Measurements from ENCODE around the gene PCDHGA2. TPM values are rescaled to one million over a fixed set of nuclear protein-coding genes. Genes with fewer than 3 reads are reported as not detected.

The PCDHGA2 gene
- total RNA-seq (2022; extraction: Qiagen RNA extraction; ENCODE audit: low read depth) = 0.38 to 0.87 TPM (median 0.47 TPM) in 5 replicates

DNA sequence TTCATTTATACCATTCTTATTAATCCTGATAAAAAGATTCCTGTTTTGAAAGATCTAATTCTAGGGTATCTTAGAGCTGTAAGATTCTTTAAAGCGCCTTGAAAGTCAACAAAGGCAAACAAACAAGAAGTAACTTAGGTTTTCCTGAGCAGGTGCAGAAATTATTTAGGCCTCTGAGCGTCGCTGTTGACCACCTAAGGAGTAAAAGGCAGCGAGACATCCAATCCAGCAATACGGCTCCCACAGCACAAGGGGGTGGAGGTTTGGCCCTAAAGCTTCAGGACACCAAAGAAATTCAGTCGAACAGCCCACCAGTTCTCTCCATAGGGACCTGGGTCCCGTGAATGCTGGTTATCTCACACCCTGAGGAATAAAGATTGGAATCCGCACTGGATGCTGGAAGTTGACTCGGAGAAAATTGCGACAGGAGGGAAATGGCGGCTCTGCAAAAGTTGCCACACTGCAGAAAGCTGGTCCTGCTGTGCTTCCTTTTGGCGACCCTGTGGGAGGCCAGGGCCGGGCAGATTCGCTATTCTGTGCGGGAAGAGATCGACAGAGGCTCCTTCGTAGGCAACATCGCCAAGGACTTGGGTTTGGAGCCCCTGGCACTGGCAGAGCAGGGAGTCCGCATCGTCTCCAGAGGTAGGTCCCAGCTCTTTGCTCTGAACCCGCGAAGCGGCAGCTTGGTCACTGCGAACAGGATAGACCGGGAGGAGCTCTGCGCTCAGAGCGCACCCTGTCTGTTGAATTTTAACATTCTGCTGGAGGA is at the start of gene PCDHGA2:
Gene PCDHGA2 (plus strand): TSS at position 223 of the 769 bp plus-strand sequence.

DNA sequence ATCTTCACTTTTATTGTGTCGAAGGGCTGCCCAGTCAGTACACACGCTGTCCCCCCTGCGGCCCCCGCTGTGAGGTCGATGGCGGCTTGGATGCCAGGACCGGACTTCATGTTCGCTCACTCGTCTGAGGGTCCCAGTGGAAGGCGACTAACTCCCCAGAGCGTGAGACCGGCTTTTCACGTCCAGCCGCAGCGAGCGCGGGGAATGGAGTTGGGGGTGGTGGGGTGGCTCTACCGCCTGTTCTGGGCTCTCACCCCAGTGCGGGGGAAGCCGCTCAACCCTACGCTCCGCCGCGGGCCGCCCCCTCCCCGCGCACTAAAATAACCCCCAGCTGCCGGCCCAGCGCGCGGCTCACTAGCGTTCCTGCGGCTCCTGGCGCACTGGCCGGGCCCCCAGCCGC is 34.8 kb upstream of the PCDHGA2 start, which contains the start of gene SLC25A2:
Gene SLC25A2 (minus strand): TSS at position 294 of the 400 bp plus-strand sequence. CDS start 184 bp downstream, at position 110.

DNA sequence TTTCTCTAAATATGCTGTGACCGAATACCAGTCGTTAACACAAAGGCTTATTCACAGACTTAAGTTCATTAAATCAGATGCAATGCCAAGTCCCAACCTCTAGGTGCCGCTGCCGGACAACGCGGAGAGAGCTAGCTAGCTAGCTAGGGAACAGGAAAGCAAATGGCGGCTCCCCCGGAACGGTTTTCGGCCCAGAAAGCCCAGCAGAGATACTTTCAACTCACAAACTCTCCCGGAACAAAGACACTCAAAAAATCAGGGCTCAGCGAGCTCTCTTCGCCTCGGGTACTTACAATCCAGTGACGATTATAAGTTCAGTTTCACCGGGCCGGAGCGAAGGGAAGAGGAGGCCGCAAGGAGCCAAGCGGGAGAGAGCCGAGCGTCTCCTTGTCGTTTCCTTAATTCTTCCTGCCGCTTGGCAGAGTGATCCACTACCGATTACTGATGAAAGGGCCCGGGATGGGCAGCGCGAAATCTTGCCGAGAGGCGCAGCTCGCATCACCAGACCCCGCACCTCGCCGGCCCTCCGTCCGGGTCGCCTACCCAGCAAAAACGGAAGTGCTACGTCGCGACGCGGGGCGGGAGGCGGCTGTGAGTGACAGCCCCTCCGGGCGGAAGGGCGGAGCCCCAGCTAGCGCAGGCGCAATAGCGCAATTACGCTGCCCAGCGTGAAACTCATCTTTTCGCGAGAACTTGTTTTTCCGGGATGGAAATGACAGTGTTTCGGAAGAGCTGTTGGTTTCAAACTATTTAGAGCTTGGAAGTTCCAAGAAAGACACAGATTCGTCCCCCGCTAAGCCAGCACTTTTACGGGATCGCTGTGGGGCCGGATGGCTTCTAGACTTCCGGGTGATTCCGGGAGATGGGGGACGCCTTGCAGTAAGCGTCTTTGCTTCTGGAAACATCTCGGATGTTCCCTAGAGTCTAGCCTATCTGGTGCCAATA is 18.1 kb upstream of the PCDHGA2 start, which contains the start of gene TAF7:
Gene TAF7 (minus strand): TSS at position 560 of the 945 bp plus-strand sequence. CDS start 740 bp downstream, outside the sequence.

DNA sequence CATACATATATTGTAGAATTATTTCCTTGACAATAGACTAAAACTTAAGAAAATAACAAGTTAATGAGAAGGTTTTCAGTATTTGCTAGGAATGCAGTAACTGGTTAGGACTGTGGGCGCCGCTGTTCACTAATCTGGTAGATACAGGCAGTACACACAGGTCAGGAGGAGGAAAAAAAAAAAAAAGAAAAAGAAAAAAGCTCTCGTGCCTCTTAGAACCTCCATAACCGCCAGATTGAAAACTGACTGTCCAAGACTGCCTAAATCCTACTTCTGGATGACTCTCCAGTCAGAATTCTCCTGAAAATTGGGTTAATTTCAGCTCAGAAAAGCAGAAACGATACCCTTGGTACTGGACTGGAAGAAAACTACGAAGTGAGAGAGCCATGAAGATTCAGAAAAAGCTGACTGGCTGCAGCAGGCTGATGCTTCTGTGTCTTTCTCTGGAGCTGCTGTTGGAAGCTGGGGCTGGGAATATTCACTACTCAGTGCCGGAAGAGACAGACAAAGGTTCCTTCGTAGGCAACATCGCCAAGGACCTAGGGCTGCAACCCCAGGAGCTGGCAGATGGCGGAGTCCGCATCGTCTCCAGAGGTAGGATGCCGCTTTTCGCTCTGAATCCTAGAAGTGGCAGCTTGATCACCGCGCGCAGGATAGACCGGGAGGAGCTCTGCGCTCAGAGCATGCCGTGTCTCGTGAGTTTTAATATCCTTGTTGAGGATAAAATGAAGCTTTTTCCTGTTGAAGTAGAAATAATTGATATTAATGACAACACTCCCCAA is 8.1 kb upstream of the PCDHGA2 start, which contains the start of gene PCDHGA1:
Gene PCDHGA1 (plus strand): TSS at position 216 of the 782 bp plus-strand sequence.

DNA sequence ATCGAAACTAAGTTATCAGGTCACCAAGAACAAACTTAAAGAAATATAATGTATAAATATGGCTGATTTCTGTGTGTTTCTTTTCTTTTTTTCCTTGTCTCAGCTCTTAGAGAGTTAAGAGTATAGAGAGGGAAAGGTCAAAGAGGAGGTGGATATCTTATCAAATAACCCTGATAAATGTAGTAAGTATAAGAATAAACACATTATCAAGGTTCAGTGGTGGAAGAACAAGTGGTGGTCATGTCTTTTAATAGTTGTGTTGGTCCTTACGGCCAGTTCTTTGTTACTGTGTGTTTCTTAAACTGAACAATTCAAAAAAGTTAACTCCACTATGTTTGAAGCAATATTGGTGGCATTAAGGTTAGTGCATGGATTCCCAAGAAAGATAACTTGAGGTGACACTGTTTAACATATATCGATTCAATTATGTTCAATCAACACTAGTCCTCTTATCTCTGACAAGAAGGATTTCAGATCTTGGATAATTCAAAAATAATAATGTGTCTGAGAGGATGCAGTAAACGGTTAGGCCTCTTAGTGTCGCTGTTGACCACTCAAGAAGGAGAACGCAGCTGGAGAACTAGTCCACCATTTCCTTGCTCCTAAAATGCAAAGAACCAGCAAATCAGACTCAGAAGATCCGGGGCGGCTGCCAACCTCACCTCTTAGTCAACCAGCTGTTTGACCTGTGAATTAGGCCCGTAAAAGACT is 4.8 kb downstream of the PCDHGA2 start, which contains the start of gene PCDHGA3:
Gene PCDHGA3 (plus strand): TSS at position 588 of the 711 bp plus-strand sequence. CDS start 205 bp downstream, outside the sequence.

DNA sequence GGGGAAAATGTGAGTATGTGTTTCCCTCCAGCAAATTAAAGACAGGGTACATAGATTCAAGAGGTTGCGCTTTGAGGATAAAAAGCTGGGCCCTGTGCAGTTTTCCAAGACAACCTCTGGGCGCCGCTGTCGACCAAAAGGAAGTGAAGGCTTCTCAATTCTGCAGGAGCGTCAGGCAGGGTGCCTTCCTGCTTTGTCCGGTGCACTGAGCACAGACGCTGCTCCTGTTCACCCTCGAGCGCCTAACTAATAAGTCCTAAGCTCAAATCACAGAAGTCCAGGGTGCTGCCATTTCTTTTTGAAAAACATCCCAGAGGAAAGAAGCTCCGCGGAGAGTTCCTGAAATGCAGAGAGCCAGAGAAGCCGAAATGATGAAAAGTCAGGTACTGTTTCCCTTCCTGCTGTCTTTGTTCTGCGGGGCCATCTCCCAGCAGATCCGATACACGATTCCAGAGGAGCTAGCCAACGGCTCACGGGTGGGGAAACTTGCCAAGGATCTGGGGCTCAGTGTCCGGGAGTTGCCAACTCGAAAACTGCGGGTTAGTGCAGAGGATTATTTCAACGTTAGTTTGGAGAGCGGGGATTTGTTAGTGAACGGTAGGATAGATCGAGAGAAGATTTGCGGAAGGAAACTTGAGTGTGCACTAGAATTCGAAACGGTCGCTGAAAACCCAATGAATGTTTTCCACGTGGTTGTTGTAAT is 11.5 kb downstream of the PCDHGA2 start, which contains the start of gene PCDHGB1:
Gene PCDHGB1 (plus strand): TSS at position 183 of the 703 bp plus-strand sequence. CDS start 162 bp downstream, at position 345.

DNA sequence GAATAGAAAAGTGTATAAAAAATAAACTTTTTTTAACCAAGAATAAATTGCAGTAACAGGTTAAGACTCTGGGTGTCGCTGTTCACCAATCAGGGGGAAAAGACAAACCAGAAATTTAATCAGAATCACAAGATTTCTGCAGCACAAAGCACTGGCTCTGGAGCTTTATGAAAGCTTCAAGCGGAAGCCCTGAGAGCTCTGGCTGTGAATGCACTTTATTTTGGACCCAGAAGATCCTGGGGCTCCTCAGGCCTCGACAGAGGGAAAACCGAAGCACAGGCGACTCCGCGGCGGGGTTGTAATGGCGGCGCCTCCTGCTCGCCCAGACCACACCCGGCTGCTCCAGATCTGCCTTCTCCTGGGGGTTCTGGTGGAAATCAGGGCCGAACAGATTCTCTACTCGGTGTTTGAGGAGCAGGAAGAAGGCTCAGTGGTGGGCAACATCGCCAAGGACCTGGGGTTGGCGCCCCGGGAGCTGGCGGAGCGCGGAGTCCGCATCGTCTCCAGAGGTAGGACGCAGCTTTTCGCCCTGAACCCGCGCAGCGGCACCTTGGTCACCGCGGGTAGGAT is 16.4 kb downstream of the PCDHGA2 start, which contains the start of gene PCDHGA4:
Gene PCDHGA4 (plus strand): TSS at position 122 of the 570 bp plus-strand sequence. CDS start 87 bp downstream, at position 209.

DNA sequence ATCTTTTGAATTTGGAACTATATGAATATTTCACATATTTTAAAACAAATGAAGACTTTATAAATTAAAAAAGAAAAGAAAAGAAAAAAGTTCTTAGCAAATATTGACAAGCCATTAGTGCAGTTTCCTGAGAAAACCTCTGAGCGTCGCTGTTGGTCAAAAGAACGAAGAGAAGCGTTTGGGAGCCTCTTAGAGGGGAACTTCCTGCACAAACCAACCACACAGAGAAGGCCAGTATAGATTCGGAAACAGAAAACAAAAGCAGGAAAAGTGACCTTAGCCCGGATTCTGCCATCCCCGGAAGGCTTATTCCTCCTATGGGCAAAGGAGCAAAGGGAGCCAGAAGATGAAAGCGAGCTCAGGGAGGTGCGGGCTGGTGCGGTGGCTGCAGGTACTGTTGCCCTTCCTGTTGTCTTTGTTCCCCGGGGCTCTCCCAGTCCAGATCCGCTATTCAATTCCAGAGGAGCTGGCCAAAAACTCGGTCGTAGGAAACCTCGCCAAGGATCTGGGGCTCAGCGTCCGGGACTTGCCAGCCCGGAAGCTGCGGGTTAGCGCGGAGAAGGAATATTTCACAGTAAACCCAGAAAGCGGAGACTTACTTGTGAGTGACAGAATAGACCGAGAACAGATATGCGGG is 21.3 kb downstream of the PCDHGA2 start, which contains the start of gene PCDHGB2:
Gene PCDHGB2 (plus strand): TSS at position 205 of the 637 bp plus-strand sequence. CDS start 142 bp downstream, at position 347.

DNA sequence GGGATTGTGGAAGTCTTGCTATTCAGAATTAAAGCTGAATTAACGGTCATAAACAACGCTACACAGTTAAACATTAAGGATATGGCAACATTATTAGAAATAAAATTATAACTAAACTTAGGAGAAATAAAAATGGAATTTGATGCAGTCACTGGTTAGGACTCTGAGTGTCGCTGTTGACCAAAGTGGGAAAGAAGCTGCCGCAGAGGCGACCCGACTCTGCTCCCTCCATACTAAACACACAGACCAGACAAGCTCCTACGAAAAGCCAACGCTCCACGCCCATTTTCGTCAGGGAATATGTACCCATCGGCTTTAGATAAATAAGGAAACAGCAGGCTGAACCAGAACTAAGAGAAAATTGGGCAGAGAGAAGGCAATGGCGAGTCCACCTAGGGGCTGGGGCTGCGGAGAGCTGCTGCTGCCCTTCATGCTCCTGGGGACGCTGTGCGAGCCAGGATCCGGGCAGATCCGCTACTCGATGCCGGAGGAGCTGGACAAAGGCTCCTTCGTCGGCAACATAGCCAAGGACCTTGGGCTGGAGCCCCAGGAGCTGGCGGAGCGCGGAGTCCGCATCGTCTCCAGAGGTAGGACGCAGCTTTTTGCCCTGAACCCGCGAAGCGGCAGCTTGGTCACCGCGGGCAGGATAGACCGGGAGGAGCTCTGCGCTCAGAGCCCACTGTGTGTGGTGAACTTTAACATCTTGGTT is 25.5 kb downstream of the PCDHGA2 start, which contains the start of gene PCDHGA5:
Gene PCDHGA5 (plus strand): TSS at position 211 of the 709 bp plus-strand sequence. CDS start 169 bp downstream, at position 380.

DNA sequence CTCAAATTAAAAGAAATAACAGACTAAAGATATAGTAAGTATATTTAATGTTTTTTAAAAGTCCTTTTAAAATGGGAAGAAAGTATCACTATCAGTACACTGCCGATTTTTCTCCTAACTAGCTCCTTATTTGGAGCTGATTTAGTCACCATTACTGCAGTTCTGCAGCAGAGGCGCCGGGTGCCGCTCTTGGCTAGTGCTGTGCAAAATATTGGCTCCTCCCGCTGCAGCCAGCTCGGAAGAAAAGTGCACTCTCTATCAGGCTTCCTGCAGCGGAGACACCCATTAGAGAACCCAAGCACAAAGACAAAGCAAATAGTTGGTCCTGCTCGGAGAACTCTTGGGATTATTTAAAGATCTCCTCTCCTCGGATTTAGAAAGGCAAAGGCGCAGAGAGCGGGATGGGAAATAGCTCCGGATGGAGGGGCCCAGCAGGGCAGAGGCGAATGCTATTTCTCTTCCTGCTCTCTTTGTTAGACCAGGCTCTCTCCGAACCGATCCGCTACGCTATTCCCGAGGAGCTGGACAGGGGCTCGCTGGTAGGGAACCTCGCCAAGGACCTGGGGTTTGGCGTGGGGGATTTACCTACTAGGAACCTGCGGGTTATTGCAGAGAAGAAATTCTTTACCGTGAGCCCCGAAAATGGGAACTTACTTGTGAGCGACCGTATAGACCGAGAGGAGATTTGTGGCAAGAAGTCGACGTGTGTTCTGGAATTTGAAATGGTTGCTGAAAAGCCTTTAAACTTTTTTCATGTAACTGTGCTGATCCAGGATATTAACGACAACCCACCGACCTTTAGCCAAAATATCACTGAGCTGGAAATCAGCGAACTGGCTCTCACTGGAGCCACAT is 31.7 kb downstream of the PCDHGA2 start, which contains the start of gene PCDHGB3:
Gene PCDHGB3 (plus strand): TSS at position 249 of the 855 bp plus-strand sequence. CDS start 153 bp downstream, at position 402.

DNA sequence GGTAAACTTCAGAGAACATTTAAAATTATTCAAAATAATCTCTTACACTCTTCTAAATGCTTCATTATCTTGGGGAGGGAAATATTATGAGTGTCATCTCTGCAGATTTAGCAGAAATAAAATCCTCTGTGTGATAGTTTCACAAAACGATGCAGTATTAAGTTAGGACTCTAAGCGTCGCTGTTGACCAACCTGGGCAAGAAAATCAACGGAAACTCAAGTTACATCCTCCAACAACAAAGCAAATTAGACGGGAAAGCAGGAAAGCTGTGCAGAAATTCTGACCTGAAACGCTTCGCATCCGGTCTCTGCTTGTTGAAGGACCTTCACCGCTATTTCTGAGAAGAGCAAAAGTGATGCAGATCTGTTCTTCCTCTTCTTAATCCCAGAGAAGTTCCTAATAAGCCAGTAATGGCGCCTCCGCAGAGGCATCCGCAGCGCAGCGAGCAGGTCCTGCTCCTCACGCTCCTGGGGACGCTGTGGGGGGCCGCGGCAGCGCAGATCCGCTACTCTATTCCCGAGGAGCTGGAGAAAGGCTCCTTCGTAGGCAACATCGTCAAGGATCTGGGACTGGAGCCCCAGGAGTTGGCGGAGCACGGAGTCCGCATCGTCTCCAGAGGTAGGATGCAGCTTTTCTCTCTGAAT is 35.2 kb downstream of the PCDHGA2 start, which contains the start of gene PCDHGA6:
Gene PCDHGA6 (plus strand): TSS at position 219 of the 645 bp plus-strand sequence. CDS start 193 bp downstream, at position 412.

DNA sequence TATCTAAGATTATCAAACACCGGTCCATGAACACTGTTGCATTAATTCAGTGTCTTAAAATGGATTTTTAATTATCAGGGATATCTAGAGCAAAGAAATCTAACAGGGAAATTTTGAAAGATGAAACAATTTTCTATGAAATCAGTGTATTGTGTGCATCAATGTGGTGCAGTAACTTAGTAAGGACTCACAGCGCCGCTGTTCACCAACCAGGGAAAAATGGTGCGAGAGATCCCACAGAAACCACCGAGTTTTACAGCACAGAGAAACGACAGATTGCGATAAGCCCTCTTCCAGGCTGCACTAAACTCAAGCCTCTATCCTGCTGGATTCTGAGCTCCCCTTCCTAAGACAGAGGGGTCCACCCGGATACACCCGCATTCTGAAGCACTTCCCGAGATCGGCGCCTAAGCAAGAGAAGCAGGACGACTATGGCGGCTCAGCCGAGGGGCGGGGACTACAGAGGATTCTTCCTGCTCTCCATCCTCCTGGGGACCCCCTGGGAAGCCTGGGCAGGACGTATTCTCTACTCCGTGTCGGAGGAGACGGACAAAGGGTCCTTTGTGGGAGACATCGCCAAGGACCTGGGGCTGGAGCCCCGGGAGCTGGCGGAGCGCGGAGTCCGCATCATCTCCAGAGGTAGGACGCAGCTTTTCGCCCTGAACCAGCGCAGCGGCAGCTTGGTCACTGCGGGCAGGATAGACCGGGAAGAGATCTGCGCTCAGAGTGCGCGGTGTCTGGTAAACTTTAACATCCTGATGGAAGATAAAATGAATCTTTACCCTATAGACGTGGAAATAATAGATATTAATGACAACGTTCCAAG is 44.1 kb downstream of the PCDHGA2 start, which contains the start of gene PCDHGA7:
Gene PCDHGA7 (plus strand): TSS at position 274 of the 826 bp plus-strand sequence. CDS start 158 bp downstream, at position 432.

DNA sequence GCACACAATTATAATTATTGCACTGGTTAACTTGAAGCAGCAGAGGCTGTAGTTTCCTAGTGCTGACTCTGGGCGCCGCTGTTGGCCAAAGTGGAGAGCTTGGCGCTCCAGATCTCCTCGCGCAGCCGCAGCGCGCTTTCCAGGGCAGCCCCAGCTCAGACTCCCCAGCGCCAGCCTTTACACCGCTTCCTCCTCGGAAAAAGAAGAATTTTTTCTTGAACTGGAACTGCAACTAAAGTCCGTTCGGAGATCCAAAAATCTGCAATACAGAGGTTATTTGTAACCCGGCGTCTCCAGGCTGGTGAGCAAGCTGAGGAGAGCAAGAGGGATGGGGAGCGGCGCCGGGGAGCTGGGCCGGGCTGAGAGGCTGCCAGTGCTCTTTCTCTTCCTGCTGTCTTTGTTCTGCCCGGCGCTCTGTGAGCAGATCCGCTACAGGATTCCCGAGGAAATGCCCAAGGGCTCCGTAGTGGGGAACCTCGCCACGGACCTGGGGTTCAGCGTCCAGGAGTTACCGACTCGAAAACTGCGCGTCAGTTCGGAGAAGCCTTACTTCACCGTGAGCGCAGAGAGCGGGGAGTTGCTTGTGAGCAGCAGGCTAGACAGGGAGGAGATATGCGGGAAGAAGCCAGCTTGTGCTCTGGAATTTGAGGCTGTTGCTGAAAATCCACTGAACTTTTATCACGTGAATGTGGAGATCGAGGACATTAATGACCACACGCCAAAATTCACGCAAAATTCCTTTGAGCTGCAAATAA is 49.2 kb downstream of the PCDHGA2 start, which contains the start of gene PCDHGB4:
Gene PCDHGB4 (plus strand): TSS at position 142 of the 755 bp plus-strand sequence. CDS start 187 bp downstream, at position 329.

DNA sequence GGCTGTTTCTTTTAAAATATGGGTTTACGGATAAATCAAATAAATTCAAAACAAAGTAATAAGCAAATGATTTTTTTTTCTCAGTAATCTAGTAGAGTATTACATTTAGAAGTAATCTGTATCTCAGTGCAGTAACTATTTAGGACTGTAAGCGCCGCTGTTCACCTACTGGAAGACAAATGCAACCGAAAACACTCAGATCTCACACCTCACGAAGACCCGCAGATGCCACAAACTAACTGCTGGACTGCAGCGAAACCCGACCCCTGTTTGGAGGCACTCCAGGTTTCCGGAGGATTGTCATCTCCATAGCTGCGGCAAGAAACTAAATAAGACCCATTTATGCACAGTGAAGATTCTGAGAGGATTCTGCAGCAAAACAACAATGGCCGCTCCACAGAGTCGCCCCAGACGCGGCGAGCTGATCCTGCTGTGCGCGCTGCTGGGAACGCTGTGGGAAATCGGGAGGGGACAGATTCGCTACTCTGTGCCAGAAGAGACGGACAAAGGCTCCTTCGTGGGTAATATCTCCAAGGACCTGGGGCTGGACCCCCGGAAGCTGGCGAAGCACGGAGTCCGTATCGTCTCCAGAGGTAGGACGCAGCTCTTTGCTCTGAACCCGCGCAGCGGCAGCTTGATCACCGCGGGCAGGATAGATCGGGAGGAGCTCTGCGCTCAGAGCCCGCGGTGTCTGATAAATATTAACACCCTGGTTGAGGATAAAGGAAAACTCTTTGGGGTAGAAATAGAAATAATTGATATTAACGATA is 54.1 kb downstream of the PCDHGA2 start, which contains the start of gene PCDHGA8:
Gene PCDHGA8 (plus strand): TSS at position 205 of the 770 bp plus-strand sequence. CDS start 181 bp downstream, at position 386.

